IgD-negative memory B cell (primary cell): ENCODE data around the gene TENM3. TPM values are rescaled to one million over a fixed set of nuclear protein-coding genes. Genes with fewer than 3 reads are reported as not detected.
"Not testable (repeated sequence)": the region's sequence is repeated elsewhere in the genome, so short reads cannot be mapped to it uniquely, and the experiment has no call there.

Experiments
- H3K27ac Mint-ChIP-seq, 3 donors: one replicate each; pipeline ENCODE4 v1.8.0; 2020 to 2022; ENCODE audit warnings: mild to moderate bottlenecking in 3 of 3, mixed read lengths in 3 of 3, moderate library complexity in 1 of 3
- H3K27me3 Mint-ChIP-seq: one replicate; pipeline ENCODE4 v1.8.0; 2021; ENCODE audit warnings: mixed read lengths
- H3K36me3 Mint-ChIP-seq: one replicate; pipeline ENCODE4 v1.8.0; 2020; ENCODE audit warnings: mild to moderate bottlenecking, mixed read lengths
- H3K4me1 Mint-ChIP-seq, 3 donors: one replicate each; pipeline ENCODE4 v1.8.0; 2020 to 2022; ENCODE audit warnings: mixed read lengths in 3 of 3, mild to moderate bottlenecking in 1 of 3
- H3K4me3 Mint-ChIP-seq, 4 donors: one replicate each; pipeline ENCODE4 v1.8.0; 2020 to 2022; ENCODE audit warnings: mild to moderate bottlenecking in 4 of 4, mixed read lengths in 4 of 4, moderate library complexity in 3 of 4
- H3K9me3 Mint-ChIP-seq, 3 donors: one replicate each; pipeline ENCODE4 v1.8.0; 2020 to 2021; ENCODE audit warnings: mixed read lengths in 3 of 3, mild to moderate bottlenecking in 1 of 3
- polyA plus RNA-seq: library from polyadenylated mRNA; unstranded; fragments of 300-500 nt; fragmentation: Illumina TruSeq; gene quantifications from one replicate; pipeline ENCODE4 v1.2.3, GENCODE V29; 2021

TENM3 gene
- polyA plus RNA-seq, 1 donor from 2014 or later, result not detected

GRCh38 chr4:182237010-182237409 is 6.2 kb upstream of the TENM3 start:
- not testable (repeated sequence) for H3K36me3 Mint-ChIP-seq, H3K4me3 Mint-ChIP-seq, H3K27me3 Mint-ChIP-seq, H3K27ac Mint-ChIP-seq, H3K4me1 Mint-ChIP-seq, H3K9me3 Mint-ChIP-seq

GRCh38 chr4:182238355-182238931 is 4.8 kb upstream of the TENM3 start:
- H3K9me3 Mint-ChIP-seq, result peaks cover 2 to 6% (median 3%) of the 10 kb centered on the region in 3 donors
- H3K36me3 Mint-ChIP-seq, result no peaks in the 10 kb centered on the region
- no peaks in the 10 kb centered on the region for H3K27me3 Mint-ChIP-seq
- H3K4me1 Mint-ChIP-seq, result no peaks in the 10 kb centered on the region
- H3K4me3 Mint-ChIP-seq, result no peak overlapping the region
- no peak overlapping the region for H3K27ac Mint-ChIP-seq

- peaks cover 2 to 8% (median 2%) of the 10 kb centered on the region in 3 donors for H3K9me3 Mint-ChIP-seq
- no peaks in the 10 kb centered on the region for H3K4me1 Mint-ChIP-seq
- H3K4me3 Mint-ChIP-seq, result peak overlapping the region in 1 of 4 donors; percentile 56
These were observed 2.8 kb upstream of the TENM3 start for GRCh38 chr4:182240161-182241130.

GRCh38 chr4:182242260-182242659 is 942 bp upstream of the TENM3 start:
- not testable (repeated sequence) for H3K27ac Mint-ChIP-seq, H3K4me3 Mint-ChIP-seq, H3K4me1 Mint-ChIP-seq, H3K36me3 Mint-ChIP-seq, H3K27me3 Mint-ChIP-seq, H3K9me3 Mint-ChIP-seq

More at GRCh38 chr4:182240161-182241130, 2.8 kb upstream of the TENM3 start:
- Mint-ChIP-seq H3K27ac (peak overlapping the region in 1 of 3 donors; percentile 21), H3K36me3 (no peaks in the 10 kb centered on the region), H3K27me3 (no peaks in the 10 kb centered on the region)

- Mint-ChIP-seq H3K4me3 (no peak overlapping the region), H3K27me3 (no peaks in the 10 kb centered on the region), H3K27ac (no peak overlapping the region), H3K9me3 (peaks cover 2 to 8% (median 2%) of the 10 kb centered on the region in 3 donors), H3K4me1 (no peaks in the 10 kb centered on the region), H3K36me3 (no peaks in the 10 kb centered on the region)
These were observed 415 bp upstream of the TENM3 start for GRCh38 chr4:182242787-182243186.

GRCh38 chr4:182245041-182245440 is 1.8 kb downstream of the TENM3 start:
- Mint-ChIP-seq H3K27me3 (no peaks in the 10 kb centered on the region), H3K9me3 (peaks cover 2 to 12% (median 2%) of the 10 kb centered on the region in 3 donors), H3K4me1 (no peaks in the 10 kb centered on the region), H3K4me3 (no peak overlapping the region), H3K36me3 (no peaks in the 10 kb centered on the region), H3K27ac (no peak overlapping the region)

GRCh38 chr4:182245541-182246215 is 2.5 kb downstream of the TENM3 start:
- Mint-ChIP-seq H3K27ac (no peak overlapping the region), H3K27me3 (no peaks in the 10 kb centered on the region), H3K4me3 (no peak overlapping the region)

GRCh38 chr4:182246401-182247205 is 3.4 kb downstream of the TENM3 start:
- Mint-ChIP-seq H3K9me3 (peaks cover 2 to 12% (median 4%) of the 10 kb centered on the region in 3 donors), H3K27ac (no peak overlapping the region), H3K27me3 (no peaks in the 10 kb centered on the region), H3K4me3 (no peak overlapping the region), H3K36me3 (no peaks in the 10 kb centered on the region), H3K4me1 (no peaks in the 10 kb centered on the region)

More at GRCh38 chr4:182245541-182246215, 2.5 kb downstream of the TENM3 start:
- H3K4me1 Mint-ChIP-seq, result no peaks in the 10 kb centered on the region
- peaks cover 2 to 12% (median 2%) of the 10 kb centered on the region in 3 donors for H3K9me3 Mint-ChIP-seq
- no peaks in the 10 kb centered on the region for H3K36me3 Mint-ChIP-seq

GRCh38 chr4:182248295-182248694 is 5.1 kb downstream of the TENM3 start:
- Mint-ChIP-seq H3K36me3 (no peaks in the 10 kb centered on the region), H3K9me3 (peaks cover 0 to 10% (median 4%) of the 10 kb centered on the region in 3 donors), H3K4me1 (no peaks in the 10 kb centered on the region), H3K4me3 (no peak overlapping the region), H3K27ac (no peak overlapping the region), H3K27me3 (no peaks in the 10 kb centered on the region)

- H3K27me3 Mint-ChIP-seq, result no peaks in the 10 kb centered on the region
- H3K27ac Mint-ChIP-seq, result no peak overlapping the region
- H3K36me3 Mint-ChIP-seq, result no peaks in the 10 kb centered on the region
- no peaks in the 10 kb centered on the region for H3K4me1 Mint-ChIP-seq
- H3K9me3 Mint-ChIP-seq, result peaks cover 2 to 7% (median 4%) of the 10 kb centered on the region in 3 donors
- no peak overlapping the region for H3K4me3 Mint-ChIP-seq
These were observed 7.2 kb downstream of the TENM3 start for GRCh38 chr4:182250446-182250845.

GRCh38 chr4:182251116-182251515 is 7.9 kb downstream of the TENM3 start:
- H3K9me3 Mint-ChIP-seq, result peaks cover 2 to 7% (median 6%) of the 10 kb centered on the region in 3 donors
- no peak overlapping the region for H3K27ac Mint-ChIP-seq
- no peaks in the 10 kb centered on the region for H3K36me3 Mint-ChIP-seq
- no peak overlapping the region for H3K4me3 Mint-ChIP-seq
- no peaks in the 10 kb centered on the region for H3K4me1 Mint-ChIP-seq
- H3K27me3 Mint-ChIP-seq, result no peaks in the 10 kb centered on the region

- Mint-ChIP-seq H3K9me3 (peaks cover 3 to 9% (median 6%) of the 10 kb centered on the region in 3 donors), H3K36me3 (no peaks in the 10 kb centered on the region), H3K27me3 (no peaks in the 10 kb centered on the region), H3K4me3 (no peak overlapping the region), H3K27ac (no peak overlapping the region), H3K4me1 (no peaks in the 10 kb centered on the region)
These were observed 9.0 kb downstream of the TENM3 start for GRCh38 chr4:182252220-182252619.

- no peaks in the 10 kb centered on the region for H3K4me1 Mint-ChIP-seq
- peaks cover 5 to 6% (median 5%) of the 10 kb centered on the region in 3 donors for H3K9me3 Mint-ChIP-seq
- H3K27me3 Mint-ChIP-seq, result no peaks in the 10 kb centered on the region
- no peak overlapping the region for H3K27ac Mint-ChIP-seq
- no peak overlapping the region for H3K4me3 Mint-ChIP-seq
- H3K36me3 Mint-ChIP-seq, result no peaks in the 10 kb centered on the region
These were observed 11.0 kb downstream of the TENM3 start for GRCh38 chr4:182254026-182254780.
